Central memory CD4-positive, alpha-beta T cell (primary cell): ENCODE results near the gene GNB4.
A peak's percentile ranks its signal among the peaks of the same experiment; 100 is the strongest.

Experiments used
- DNase-seq: peaks from one replicate; pipeline ENCODE4 v3.0.0; 2022

The GNB4 gene

GRCh38 chr3:179348325-179349013, 102.8 kb downstream of the GNB4 start:
- DNase-seq: no peak

GRCh38 chr3:179347345-179348194, 103.7 kb downstream of the GNB4 start, which contains the start of gene MFN1:
Gene MFN1 (plus strand): TSS chr3:179347709. CDS start chr3:179348852, 1,143 bp downstream.
- DNase-seq: peak; percentile 88
